Measurements from ENCODE around the gene GRK5. TPM values are rescaled to one million over a fixed set of nuclear protein-coding genes. Genes with fewer than 3 reads are reported as not detected.

GRK5 gene
- total RNA-seq, 1 donor from 2014 or later: 77.6 TPM

- DNase-seq: peak; percentile 52
- peaks cover 38% of the 10 kb centered on the region for H3K4me1 Mint-ChIP-seq (ENCODE audit: low read depth, unreplicated experiment)
- peak overlapping the region; percentile 78 for H3K27ac Mint-ChIP-seq (ENCODE audit: unreplicated experiment)
- peak overlapping the region; percentile 53 for H3K4me3 Mint-ChIP-seq (ENCODE audit: unreplicated experiment)
- peaks cover 10% of the 10 kb centered on the region for H3K27me3 Mint-ChIP-seq (ENCODE audit: unreplicated experiment)
- peaks cover 7% of the 10 kb centered on the region for H3K9me3 Mint-ChIP-seq (ENCODE audit: unreplicated experiment)
- peaks cover 13% of the 10 kb centered on the region for H3K36me3 Mint-ChIP-seq (ENCODE audit: unreplicated experiment)
- TF ChIP-seq CTCF (IDR thresholded peaks at IDR 0.05; ENCODE audit: partially characterized antibody, unreplicated experiment): no peak
Measured at GRCh38 chr10:119421891-119422681, 214.7 kb downstream of the GRK5 start.

DNA sequence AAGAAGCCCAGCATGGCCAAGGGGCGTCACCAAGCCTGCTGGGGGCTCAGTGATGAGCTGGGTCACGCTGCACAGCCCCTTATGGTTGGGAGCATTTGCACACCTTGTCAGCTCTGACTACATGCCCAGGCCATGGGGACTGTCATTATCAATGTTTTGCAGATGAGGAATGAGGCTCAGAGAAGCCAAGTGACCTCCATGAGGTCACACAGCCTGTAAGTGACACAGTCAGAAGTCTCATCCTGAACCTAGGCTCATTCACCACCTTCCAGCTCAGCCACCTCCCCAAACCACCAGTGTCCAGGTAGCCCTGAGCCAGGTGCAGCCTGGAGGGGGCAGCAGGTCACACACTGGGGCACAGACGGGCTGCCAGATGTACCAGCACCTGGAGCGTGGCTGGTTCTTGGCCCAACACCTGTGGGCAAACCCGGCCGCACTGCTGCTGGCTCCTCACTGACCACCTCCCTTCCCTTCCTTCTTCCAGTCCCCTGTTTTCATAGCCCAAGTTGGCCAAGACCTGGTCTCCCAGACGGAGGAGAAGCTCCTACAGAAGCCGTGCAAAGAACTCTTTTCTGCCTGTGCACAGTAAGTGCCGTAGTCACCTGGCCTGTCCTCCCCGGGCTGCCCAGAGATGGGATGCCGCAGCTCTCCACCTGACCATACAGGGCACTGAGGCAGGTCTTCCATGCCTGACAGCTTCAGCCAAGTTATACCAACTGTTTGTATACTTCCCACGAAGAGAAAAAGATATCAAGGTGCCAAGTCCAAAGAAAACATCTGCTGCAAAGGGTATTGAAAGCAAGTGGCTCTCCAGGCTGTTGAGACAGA is 215.5 kb downstream of the GRK5 start:
- peak overlapping the region; percentile 72 for H3K27ac Mint-ChIP-seq (ENCODE audit: unreplicated experiment)
- peak overlapping the region; percentile 42 for H3K4me3 Mint-ChIP-seq (ENCODE audit: unreplicated experiment)
- H3K9me3 Mint-ChIP-seq (ENCODE audit: unreplicated experiment): peaks cover 4% of the 10 kb centered on the region
- H3K27me3 Mint-ChIP-seq (ENCODE audit: unreplicated experiment): peaks cover 10% of the 10 kb centered on the region
- peaks cover 9% of the 10 kb centered on the region for H3K36me3 Mint-ChIP-seq (ENCODE audit: unreplicated experiment)
- DNase-seq: no peak
- no peak for TF ChIP-seq CTCF (IDR thresholded peaks at IDR 0.05; ENCODE audit: partially characterized antibody, unreplicated experiment)
- H3K4me1 Mint-ChIP-seq (ENCODE audit: low read depth, unreplicated experiment): peaks cover 33% of the 10 kb centered on the region

DNA sequence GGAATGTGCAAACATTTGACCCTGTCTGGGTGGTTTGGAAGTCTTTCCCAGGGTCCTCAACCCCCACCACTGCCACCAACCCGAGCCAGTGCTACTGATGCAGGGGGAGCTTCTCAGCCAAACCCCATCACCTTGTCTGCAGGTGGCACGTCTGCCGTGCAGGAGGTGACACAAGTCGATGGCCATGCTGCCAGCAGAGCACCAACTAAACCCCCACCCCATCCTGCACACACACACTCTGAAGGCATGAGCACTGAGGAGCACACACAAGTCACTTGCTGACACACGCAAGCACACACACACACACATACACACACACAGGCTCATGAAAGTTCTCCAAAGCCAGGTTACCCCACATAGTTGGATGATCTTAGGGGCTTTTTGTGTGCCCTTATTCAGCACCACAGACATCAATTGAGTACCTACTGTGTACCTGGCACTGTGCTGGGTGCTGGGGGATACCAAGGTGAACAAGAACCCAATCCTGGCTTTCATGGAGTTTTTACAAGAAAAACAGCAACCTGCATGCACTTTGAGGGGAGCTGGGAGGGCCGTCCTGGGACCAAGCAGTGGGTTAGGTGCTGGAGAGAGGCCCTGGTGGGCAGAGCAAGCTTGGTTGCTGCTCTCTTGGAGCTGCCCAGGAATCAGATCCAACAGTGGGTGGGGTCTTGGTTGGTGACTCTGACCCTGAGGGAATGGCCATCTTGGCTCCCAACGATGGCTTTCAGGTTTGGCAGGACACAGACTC is 216.3 kb downstream of the GRK5 start:
- H3K36me3 Mint-ChIP-seq (ENCODE audit: unreplicated experiment): peaks cover 9% of the 10 kb centered on the region
- no peak for TF ChIP-seq CTCF (IDR thresholded peaks at IDR 0.05; ENCODE audit: partially characterized antibody, unreplicated experiment)
- peaks cover 10% of the 10 kb centered on the region for H3K27me3 Mint-ChIP-seq (ENCODE audit: unreplicated experiment)
- no peak overlapping the region for H3K27ac Mint-ChIP-seq (ENCODE audit: unreplicated experiment)
- no peak overlapping the region for H3K4me3 Mint-ChIP-seq (ENCODE audit: unreplicated experiment)
- peaks cover 32% of the 10 kb centered on the region for H3K4me1 Mint-ChIP-seq (ENCODE audit: low read depth, unreplicated experiment)
- no peak for DNase-seq
- peaks cover 5% of the 10 kb centered on the region for H3K9me3 Mint-ChIP-seq (ENCODE audit: unreplicated experiment)

DNA sequence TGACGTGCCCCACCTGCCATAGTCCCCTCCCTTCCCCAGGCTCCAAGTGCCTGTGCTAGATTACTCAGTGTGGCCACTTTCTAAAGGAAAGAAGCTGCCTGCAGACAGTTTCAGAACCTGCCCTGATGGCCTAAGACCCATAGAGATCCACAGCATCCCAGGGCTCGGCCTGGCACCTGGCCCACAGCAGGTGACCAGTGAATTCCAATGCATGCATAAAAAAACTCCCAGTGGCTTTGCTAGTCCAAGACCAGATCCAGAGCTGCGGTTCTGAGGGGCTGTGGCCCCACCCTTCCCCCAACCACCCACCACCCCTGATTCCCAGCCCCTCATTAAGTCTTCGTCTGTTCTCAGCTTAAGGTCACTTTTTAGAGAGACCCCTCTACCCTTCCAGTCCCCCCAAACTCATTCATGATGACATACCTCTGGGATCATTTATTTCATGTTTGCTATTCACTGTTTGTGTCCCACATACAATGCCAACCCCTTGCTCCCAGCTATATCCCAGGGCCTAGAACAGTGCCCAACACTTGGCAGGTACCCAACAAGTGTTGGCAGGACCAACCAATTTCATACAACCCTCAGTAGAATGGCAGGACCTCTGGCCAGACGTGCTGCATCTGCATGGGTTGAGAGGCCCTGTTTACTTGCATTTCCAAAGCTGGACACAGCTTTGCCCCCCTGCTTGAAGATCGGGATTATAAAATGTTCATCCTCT is 217.0 kb downstream of the GRK5 start:
- H3K4me3 Mint-ChIP-seq (ENCODE audit: unreplicated experiment): no peak overlapping the region
- peaks cover 28% of the 10 kb centered on the region for H3K4me1 Mint-ChIP-seq (ENCODE audit: low read depth, unreplicated experiment)
- peaks cover 2% of the 10 kb centered on the region for H3K9me3 Mint-ChIP-seq (ENCODE audit: unreplicated experiment)
- peaks cover 9% of the 10 kb centered on the region for H3K36me3 Mint-ChIP-seq (ENCODE audit: unreplicated experiment)
- peaks cover 10% of the 10 kb centered on the region for H3K27me3 Mint-ChIP-seq (ENCODE audit: unreplicated experiment)
- H3K27ac Mint-ChIP-seq (ENCODE audit: unreplicated experiment): peak overlapping the region; percentile 33
- no peak for TF ChIP-seq CTCF (IDR thresholded peaks at IDR 0.05; ENCODE audit: partially characterized antibody, unreplicated experiment)
- DNase-seq: no peak

Measured in glutamatergic neuron (in vitro differentiated cells).